Mesendoderm (in vitro differentiated cells): ENCODE data around the gene P2RX7.
"Not testable (repeated sequence)": the region's sequence is repeated elsewhere in the genome, so short reads cannot be mapped to it uniquely, and the experiment has no call there.

Experiments used
- DNase-seq: peaks from one replicate; pipeline ENCODE4 v3.0.0; 2013
- H2AK5ac ChIP-seq: 2 replicates; pipeline ENCODE4 v1.6.1; 2013; ENCODE audit warnings: low read length, inconsistent platforms
- H2BK120ac ChIP-seq: 2 replicates; pipeline ENCODE4 v1.6.1; 2013; ENCODE audit warnings: low read depth, mild to moderate bottlenecking, low read length, moderate library complexity, mixed read lengths
- H2BK15ac ChIP-seq: replicated peaks from 2 replicates; pipeline ENCODE4 v1.6.1; 2013; ENCODE audit warnings: low read depth, mild to moderate bottlenecking, moderate library complexity
- H2BK5ac ChIP-seq: 2 replicates; pipeline ENCODE4 v1.6.1; 2013; ENCODE audit warnings: low read length, inconsistent platforms
- H3K18ac ChIP-seq: 2 replicates; pipeline ENCODE4 v1.6.1; 2013; ENCODE audit warnings: mild to moderate bottlenecking, low read length, mixed read lengths
- H3K23ac ChIP-seq: one replicate; pipeline ENCODE4 v1.6.1; 2013; ENCODE audit warnings: low read length
- H3K27ac ChIP-seq: 2 replicates; pipeline ENCODE4 v1.5.1; 2013; ENCODE audit warnings: low read depth, mild to moderate bottlenecking, inconsistent platforms, low read length, moderate library complexity
- H3K27me3 ChIP-seq: 2 replicates; pipeline ENCODE4 v1.6.1; 2013; ENCODE audit warnings: low read length, control low read depth, mild to moderate bottlenecking, inconsistent platforms; ENCODE audit not compliant: insufficient read depth, poor library complexity
- H3K36me3 ChIP-seq: 2 replicates; pipeline ENCODE4 v1.6.1; 2013; ENCODE audit warnings: low read length, inconsistent platforms; ENCODE audit not compliant: control insufficient read depth, insufficient read depth
- H3K4ac ChIP-seq: one replicate; pipeline ENCODE4 v1.6.1; 2013; ENCODE audit warnings: low read depth, mild to moderate bottlenecking, low read length, moderate library complexity
- H3K4me1 ChIP-seq: 2 replicates; pipeline ENCODE4 v1.6.1; 2013; ENCODE audit warnings: low read depth, low read length, inconsistent platforms; ENCODE audit not compliant: control insufficient read depth
- H3K4me2 ChIP-seq: 2 replicates; pipeline ENCODE4 v1.6.1; 2013; ENCODE audit warnings: low read length
- H3K4me3 ChIP-seq: 2 replicates; pipeline ENCODE4 v1.5.1; 2013; ENCODE audit warnings: mild to moderate bottlenecking, low read length
- H3K56ac ChIP-seq: one replicate; pipeline ENCODE4 v1.6.1; 2013; ENCODE audit warnings: low read length
- H3K79me1 ChIP-seq: 2 replicates; pipeline ENCODE4 v1.6.1; 2013; ENCODE audit warnings: low read length, inconsistent platforms
- H3K79me2 ChIP-seq: 2 replicates; pipeline ENCODE4 v1.6.1; 2013; ENCODE audit warnings: mild to moderate bottlenecking, low read length; ENCODE audit not compliant: control insufficient read depth, insufficient read depth
- H3K9ac ChIP-seq: 2 replicates; pipeline ENCODE4 v1.6.1; 2013; ENCODE audit warnings: low read length, inconsistent platforms
- H4K5ac ChIP-seq: one replicate; pipeline ENCODE4 v1.6.1; 2013; ENCODE audit warnings: low read length
- H4K8ac ChIP-seq: one replicate; pipeline ENCODE4 v1.6.1; 2013; ENCODE audit warnings: low read depth, mild to moderate bottlenecking, control low read depth, low read length, moderate library complexity
- WGBS: extraction: QIAGEN DNeasy Blood & Tissue Kit; methylation state at CpG from one replicate; pipeline ENCODE4 v1.1.7; 2013; ENCODE audit warnings: low lambda C conversion rate, missing lambda C conversion rate; ENCODE audit not compliant: insufficient coverage; ENCODE audit errors: extremely low coverage; 5-methylcytosine and 5-hydroxymethylcytosine counted together

The P2RX7 gene

DNA sequence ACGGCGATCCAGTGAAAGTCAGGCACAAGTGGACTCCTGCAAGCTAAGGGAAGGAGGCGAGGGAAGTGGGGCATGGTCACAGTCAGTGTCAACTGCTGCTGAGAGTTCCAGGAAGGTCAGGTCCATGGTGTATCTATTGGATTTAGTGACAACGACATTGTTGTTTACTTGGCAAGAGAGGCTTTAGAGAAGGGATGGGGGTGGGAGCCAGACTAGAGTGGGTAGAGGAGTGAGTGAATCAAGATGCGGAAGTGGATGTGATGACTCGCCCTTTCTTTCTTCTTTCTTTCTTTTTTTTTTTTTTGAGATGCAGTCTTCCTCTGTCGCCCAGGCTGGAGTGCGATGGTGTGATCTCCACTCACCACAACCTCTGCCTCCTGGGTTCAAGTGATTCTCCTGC is 12.5 kb downstream of the P2RX7 start:
- Histone ChIP-seq H3K4me3 (no peak overlapping the region), H2BK15ac (no peak overlapping the region), H2BK120ac (no peak overlapping the region), H3K79me2 (no peaks in the 10 kb centered on the region), H3K36me3 (no peaks in the 10 kb centered on the region), H2AK5ac (no peak overlapping the region), H3K4me1 (no peaks in the 10 kb centered on the region), H3K4me2 (no peak overlapping the region), H3K4ac (no peak overlapping the region), H3K27ac (no peak overlapping the region), H3K79me1 (no peaks in the 10 kb centered on the region), H3K23ac (no peak overlapping the region), H3K18ac (no peak overlapping the region), H3K56ac (no peak overlapping the region), H2BK5ac (no peak overlapping the region), H4K5ac (no peak overlapping the region), H4K8ac (no peak overlapping the region), H3K9ac (no peak overlapping the region), H3K27me3 (no peaks in the 10 kb centered on the region)
- no CpG with 5 or more reads among the region's 8 CpGs for WGBS
- DNase-seq: no peak

DNA sequence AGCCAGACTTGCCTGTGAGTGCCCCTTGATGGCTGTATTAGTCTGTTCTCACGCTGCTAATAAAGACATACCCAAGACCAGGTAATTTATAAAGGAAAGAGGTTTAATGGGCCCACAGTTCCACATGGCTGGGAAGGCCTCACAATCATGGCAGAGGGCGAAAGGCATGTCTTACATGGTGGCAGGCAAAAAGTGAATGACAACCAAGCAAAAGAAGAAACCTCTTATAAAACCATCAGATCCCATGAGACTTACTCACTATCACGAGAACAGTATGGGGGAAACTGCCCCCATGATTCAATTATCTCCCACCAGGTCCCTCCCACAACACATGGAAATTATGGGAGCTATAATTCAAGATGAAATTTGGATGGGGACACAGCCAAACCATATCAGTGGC is 16.6 kb downstream of the P2RX7 start:
- not testable (repeated sequence) for H3K56ac ChIP-seq, H2BK15ac ChIP-seq, H2AK5ac ChIP-seq, H3K9ac ChIP-seq, H4K8ac ChIP-seq, H3K36me3 ChIP-seq, H3K79me1 ChIP-seq, H4K5ac ChIP-seq, H2BK120ac ChIP-seq, H3K4me3 ChIP-seq, H3K27me3 ChIP-seq, H3K4me2 ChIP-seq, H3K18ac ChIP-seq, H3K4me1 ChIP-seq, H3K27ac ChIP-seq, H2BK5ac ChIP-seq, H3K4ac ChIP-seq, H3K23ac ChIP-seq, DNase-seq, H3K79me2 ChIP-seq
- WGBS: no CpG with 5 or more reads among the region's 3 CpGs

DNA sequence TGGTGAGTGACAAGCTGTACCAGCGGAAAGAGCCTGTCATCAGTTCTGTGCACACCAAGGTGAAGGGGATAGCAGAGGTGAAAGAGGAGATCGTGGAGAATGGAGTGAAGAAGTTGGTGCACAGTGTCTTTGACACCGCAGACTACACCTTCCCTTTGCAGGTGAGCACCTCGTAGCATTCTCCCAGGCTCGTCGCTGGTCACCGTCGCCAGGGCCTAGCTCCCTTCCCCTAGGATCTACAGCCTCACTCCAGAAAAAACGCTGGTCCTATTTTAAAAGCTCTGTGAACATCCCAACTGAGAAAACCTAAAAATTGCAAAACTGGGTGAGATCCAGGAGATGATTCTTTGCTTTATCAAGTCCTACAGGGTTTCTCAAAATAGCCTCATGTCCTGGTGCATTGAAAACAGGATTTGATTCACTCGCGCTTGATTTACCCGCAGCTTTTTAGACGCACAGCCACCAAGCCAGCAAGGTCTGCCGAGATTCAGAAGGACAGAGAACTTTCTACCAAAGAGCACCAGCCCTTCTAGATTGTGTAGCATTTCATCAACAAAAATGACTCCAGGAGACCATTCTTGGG is 22.2 kb downstream of the P2RX7 start:
- WGBS: no CpG with 5 or more reads among the region's 14 CpGs
- Histone ChIP-seq H3K4me1 (no peaks in the 10 kb centered on the region), H2BK5ac (no peak overlapping the region), H3K27ac (no peak overlapping the region), H3K4ac (no peak overlapping the region), H3K36me3 (no peaks in the 10 kb centered on the region), H3K79me2 (no peaks in the 10 kb centered on the region), H3K18ac (no peak overlapping the region), H3K27me3 (no peaks in the 10 kb centered on the region), H3K79me1 (no peaks in the 10 kb centered on the region), H3K9ac (no peak overlapping the region), H4K8ac (no peak overlapping the region), H3K23ac (no peak overlapping the region), H2BK15ac (no peak overlapping the region), H3K56ac (no peak overlapping the region), H2AK5ac (no peak overlapping the region), H4K5ac (no peak overlapping the region), H3K4me2 (no peak overlapping the region), H3K4me3 (no peak overlapping the region), H2BK120ac (no peak overlapping the region)
- DNase-seq: no peak

- no peak overlapping the region for H3K56ac ChIP-seq
- no peak overlapping the region for H4K5ac ChIP-seq
- no peak overlapping the region for H3K4me2 ChIP-seq
- H2BK120ac ChIP-seq: no peak overlapping the region
- no peak overlapping the region for H3K23ac ChIP-seq
- H3K36me3 ChIP-seq: no peaks in the 10 kb centered on the region
- H2BK5ac ChIP-seq: no peak overlapping the region
- H3K27ac ChIP-seq: no peak overlapping the region
- no peaks in the 10 kb centered on the region for H3K79me2 ChIP-seq
- DNase-seq: no peak
- no peak overlapping the region for H3K4me3 ChIP-seq
- no peak overlapping the region for H2BK15ac ChIP-seq
- no peaks in the 10 kb centered on the region for H3K4me1 ChIP-seq
- H2AK5ac ChIP-seq: no peak overlapping the region
- WGBS: no CpG with 5 or more reads among the region's 5 CpGs
- H4K8ac ChIP-seq: no peak overlapping the region
- H3K9ac ChIP-seq: no peak overlapping the region
- no peak overlapping the region for H3K18ac ChIP-seq
- H3K79me1 ChIP-seq: no peaks in the 10 kb centered on the region
- no peaks in the 10 kb centered on the region for H3K27me3 ChIP-seq
- no peak overlapping the region for H3K4ac ChIP-seq
Observed at GRCh38 chr12:121156365-121156764, 23.7 kb downstream of the P2RX7 start.

GRCh38 chr12:121158085-121158484 is 25.4 kb downstream of the P2RX7 start:
- H2BK15ac ChIP-seq: no peak overlapping the region
- H3K27ac ChIP-seq: no peak overlapping the region
- no peaks in the 10 kb centered on the region for H3K79me1 ChIP-seq
- no peak overlapping the region for H2BK120ac ChIP-seq
- H4K5ac ChIP-seq: no peak overlapping the region
- no peaks in the 10 kb centered on the region for H3K36me3 ChIP-seq
- H3K4me1 ChIP-seq: no peaks in the 10 kb centered on the region
- WGBS: no CpG with 5 or more reads among the region's 3 CpGs
- H4K8ac ChIP-seq: no peak overlapping the region
- H3K27me3 ChIP-seq: no peaks in the 10 kb centered on the region
- no peak overlapping the region for H2AK5ac ChIP-seq
- no peak overlapping the region for H2BK5ac ChIP-seq
- H3K18ac ChIP-seq: no peak overlapping the region
- no peak overlapping the region for H3K9ac ChIP-seq
- no peak overlapping the region for H3K23ac ChIP-seq
- H3K79me2 ChIP-seq: no peaks in the 10 kb centered on the region
- H3K56ac ChIP-seq: no peak overlapping the region
- DNase-seq: no peak
- H3K4me3 ChIP-seq: no peak overlapping the region
- H3K4ac ChIP-seq: no peak overlapping the region
- H3K4me2 ChIP-seq: no peak overlapping the region

DNA sequence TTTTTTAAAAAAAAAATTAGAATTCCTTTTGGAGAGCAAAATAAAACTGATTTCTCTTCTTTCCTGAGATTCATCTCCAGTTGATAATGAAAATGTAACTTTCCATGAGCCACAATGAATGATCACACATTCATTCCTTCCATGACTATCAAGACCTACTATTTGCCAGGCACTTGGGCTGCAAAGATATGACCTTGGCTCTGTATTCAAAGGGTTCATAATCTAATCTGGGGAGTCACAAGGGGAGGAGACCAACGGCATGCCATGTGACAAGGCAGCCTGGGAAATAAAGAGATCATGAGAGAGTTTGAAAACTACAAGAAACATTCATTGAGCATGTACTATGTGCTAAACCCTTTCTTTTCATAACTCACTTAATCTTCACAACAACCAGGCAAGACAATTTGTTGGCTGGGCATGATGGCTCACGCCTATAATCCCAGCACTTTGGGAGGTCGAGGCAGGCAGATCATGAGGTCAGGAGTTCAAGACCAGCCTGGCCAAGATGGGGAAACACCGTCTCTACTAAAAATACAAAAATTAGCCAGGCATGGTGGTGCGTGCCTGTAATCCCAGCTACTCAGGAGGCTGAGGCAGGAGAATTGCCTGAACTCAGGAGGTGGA is 26.2 kb downstream of the P2RX7 start:
- not testable (repeated sequence) for H3K9ac ChIP-seq, H2BK15ac ChIP-seq, H4K5ac ChIP-seq, H2AK5ac ChIP-seq, H3K4me3 ChIP-seq, H4K8ac ChIP-seq, H3K36me3 ChIP-seq, H3K56ac ChIP-seq, H3K4ac ChIP-seq, H3K27me3 ChIP-seq, H3K79me1 ChIP-seq, DNase-seq, H2BK120ac ChIP-seq, H3K27ac ChIP-seq, H3K18ac ChIP-seq, H2BK5ac ChIP-seq, H3K4me2 ChIP-seq, H3K79me2 ChIP-seq, H3K23ac ChIP-seq, H3K4me1 ChIP-seq
- no CpG with 5 or more reads among the region's 5 CpGs for WGBS
